Embryonic facial prominence (tissue), 1 donor: ENCODE data around the gene POU2F2.
A peak's percentile ranks its signal among the peaks of the same experiment; 100 is the strongest.

Experiments
- DNase-seq: peaks from one replicate; pipeline ENCODE4 v3.0.0-alpha.2; 2016; ENCODE audit errors: extremely low spot score

The POU2F2 gene

DNA sequence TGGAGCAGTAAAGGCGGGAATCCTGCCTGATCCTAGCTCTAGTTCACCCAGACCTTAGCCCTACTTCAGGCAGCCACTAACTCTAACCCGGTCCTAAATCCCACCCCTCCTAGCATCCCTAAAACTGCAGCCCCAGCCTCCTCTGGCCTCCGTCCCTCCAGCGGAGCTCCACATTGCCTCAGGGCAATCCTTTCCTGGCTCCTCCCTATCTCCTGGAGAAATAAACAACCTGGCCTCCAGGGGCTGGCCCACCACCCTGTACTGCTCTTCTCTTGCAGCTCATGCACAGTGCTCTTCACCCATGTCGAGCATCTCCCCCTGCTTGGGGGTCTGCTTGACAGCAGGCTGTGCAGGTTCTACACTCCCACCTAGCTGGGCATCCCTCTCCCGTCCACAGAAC lies 6.7 kb downstream of the POU2F2 start:
- no peak for DNase-seq

GRCh38 chr19:42124386-42124901 lies 7.8 kb downstream of the POU2F2 start:
- DNase-seq = no peak

DNA sequence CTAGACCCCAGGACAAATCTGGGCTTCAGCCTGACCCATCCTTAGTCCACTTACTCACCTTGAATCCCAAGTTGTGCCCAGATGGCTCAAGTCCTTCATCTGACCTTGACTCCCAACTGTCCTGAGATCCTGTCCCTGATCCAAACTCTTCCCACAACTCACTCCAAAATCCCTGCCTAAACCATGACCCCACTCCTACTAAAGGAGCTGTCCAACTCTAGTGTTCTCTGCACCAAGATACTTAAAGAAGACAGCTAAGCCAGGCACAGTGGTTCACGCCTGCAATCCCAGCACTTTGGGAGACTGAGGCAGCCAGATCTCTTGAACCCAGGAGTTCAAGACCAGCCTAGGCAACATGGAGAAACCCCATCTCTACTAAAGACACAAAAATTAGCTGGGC lies 8.5 kb downstream of the POU2F2 start:
- no peak for DNase-seq

- no peak for DNase-seq
Measured at GRCh38 chr19:42122691-42123607, 9.3 kb downstream of the POU2F2 start.

DNA sequence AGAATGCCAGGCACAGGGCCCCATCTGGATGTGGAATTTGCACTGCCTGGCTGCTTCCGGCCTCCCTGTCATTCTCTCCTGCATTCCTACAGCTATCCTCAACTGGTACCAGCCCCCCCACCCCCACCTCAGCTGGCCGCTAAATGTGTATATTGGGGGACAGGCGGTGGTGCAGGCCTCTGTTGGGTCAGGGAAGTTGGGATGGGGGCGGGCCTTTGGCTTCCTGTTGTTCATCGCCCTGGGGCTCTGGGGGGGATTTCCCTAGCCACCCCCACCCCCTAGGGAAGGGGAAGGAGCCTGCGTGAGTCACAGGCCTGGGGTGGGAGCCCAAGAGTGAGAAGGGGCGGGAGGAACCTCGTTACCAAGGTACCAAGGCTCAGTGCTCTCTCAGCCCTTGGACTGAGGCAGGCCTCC lies 10.6 kb downstream of the POU2F2 start:
- no peak for DNase-seq

- no peak for DNase-seq
Measured at GRCh38 chr19:42121036-42121621, 11.1 kb downstream of the POU2F2 start.

GRCh38 chr19:42120276-42120980 lies 11.8 kb downstream of the POU2F2 start:
- DNase-seq = no peak

- DNase-seq = no peak
Measured at GRCh38 chr19:42117076-42117475, 15.2 kb downstream of the POU2F2 start.

GRCh38 chr19:42116308-42117075 lies 15.8 kb downstream of the POU2F2 start:
- no peak for DNase-seq

- no peak for DNase-seq
Measured at GRCh38 chr19:42115705-42116104, 16.5 kb downstream of the POU2F2 start.

GRCh38 chr19:42115219-42115618 lies 17.0 kb downstream of the POU2F2 start:
- DNase-seq = no peak

DNA sequence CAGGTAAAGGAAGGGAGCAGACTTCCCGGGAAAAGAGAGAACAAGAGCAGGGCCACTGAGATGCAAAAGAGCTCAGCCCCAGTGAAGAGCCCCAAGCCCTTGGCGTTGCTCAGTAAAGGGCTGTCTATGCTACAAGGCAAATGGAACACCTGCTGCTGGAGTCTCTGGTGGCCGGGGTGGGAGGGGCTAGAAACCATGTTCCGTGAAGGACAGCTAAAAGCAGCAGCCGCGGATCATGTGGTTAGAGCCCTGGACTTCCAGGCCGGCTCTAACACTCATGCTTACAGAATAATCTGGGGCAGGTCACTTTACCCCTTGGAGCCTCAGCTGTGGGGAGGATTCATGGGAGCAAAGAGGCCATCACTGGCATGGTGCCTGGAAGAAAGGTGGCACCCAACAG lies 17.8 kb downstream of the POU2F2 start:
- DNase-seq = no peak

- DNase-seq = no peak
Measured at GRCh38 chr19:42113641-42114348, 18.5 kb downstream of the POU2F2 start.

DNA sequence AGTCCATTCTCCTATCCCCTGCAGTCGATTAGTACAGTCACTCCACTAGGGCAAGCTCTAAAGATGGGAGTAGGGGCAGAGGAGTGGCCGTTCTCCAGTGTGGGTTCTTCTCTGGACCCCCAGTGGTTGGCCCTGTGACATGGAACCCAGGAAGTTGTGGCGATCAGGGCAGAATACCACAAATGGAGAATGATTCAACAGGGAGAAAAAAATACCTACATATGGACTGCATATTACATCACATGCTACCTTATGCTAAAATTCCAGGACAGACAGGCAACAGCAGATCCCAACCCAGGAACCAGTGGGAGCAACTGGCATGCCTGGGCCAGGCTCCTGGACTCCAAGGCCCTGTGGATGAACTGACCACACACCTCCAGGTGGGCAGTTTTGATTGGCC lies 20.4 kb downstream of the POU2F2 start:
- no peak for DNase-seq

GRCh38 chr19:42111384-42111783 lies 20.9 kb downstream of the POU2F2 start:
- DNase-seq = no peak

- DNase-seq = no peak
Measured at GRCh38 chr19:42110658-42111057, 21.6 kb downstream of the POU2F2 start.

- no peak for DNase-seq
Measured at GRCh38 chr19:42109896-42110295, 22.4 kb downstream of the POU2F2 start.

DNA sequence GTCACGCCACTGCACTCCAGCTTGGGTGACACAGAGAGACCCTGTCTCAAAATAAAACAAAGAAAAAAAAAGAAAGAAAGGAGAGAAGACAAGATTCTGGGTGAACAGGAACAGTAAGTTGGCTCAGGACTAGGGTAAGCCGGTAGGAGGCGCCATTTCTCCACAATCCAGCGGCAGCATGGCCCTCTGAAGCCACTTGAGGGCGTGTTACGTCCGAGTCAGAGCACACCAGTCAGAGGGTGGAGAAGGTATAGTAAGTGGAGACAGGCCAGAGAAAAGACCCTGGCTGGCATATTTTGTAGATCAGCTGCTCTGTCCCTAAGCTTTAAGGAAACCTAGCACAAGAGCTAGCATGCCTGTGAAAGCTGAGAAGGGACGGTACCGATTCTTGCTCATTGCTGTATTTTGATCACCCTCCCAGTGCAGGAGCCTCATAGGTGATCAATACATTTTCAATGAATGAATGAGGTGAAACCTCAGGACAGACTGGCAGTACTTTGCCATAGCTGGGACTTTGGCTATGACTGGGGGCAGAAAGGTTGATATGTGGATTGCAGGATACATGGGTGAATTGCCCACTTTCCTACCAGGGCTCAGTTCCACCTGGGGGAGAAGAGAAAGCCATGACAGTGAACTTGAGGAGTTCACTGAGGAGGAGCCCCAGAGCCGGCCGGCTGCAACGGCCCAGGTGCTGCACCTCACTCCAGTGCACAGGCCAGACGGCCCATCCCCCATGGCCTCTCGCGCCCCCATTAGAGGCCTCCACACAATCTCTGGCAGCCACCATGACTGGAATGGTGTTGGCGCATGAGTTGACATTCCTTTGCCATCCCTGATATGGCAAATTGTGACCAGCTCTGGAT lies 23.5 kb downstream of the POU2F2 start:
- peak; percentile 43 for DNase-seq

DNA sequence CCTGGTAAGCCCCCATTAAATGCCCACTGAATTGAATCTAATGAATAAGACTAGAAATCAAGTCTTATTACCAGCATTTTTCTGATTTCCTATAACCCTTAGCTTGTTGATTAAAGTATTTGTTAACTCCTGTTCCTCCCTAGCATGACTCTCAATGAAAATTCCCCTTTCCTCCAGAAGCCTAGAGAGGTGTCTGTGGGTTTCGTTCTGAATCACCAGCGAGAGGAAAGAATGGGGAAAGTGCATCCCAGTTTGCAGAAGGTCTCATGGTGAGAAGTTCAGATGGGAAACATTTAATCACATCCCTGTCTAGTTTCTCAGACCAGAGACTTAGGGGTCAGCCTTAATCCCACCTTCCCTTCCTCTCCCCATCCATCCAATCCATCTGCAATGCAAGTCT lies 26.9 kb downstream of the POU2F2 start:
- DNase-seq = no peak

DNA sequence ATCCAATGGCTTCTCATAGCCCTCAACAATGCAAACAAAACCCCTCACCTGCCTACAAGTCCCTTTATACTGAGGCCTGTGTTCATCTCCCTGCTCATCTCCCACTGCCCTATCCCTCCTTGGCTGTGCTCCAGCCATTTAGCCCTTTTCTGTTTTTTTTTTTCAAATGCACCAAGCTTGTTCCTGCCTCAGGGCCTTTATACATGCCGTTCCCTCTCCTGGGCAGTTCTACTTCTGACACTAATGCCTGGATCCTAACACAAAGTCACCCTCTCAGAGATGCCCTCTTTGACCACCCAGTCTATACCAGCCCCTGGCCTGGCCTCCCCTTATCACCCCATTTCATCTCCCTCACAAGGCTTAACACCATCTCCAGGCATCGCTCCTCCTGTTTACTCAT lies 29.4 kb downstream of the POU2F2 start:
- no peak for DNase-seq
